IMR-90 (cell line): ENCODE measurements around the gene NLRC3.

Experiments
- BHLHE40 ChIP-seq: fragments of 150-350 bp; IDR thresholded peaks from 2 replicates; pipeline ENCODE4 v1.6.1; 2016; ENCODE audit warnings: mild to moderate bottlenecking, low read depth, low read length
- CHD1 ChIP-seq: IDR thresholded peaks from 2 replicates; pipeline ENCODE4 v1.6.1; 2012; ENCODE audit warnings: low read depth, low read length, improper control_type of control experiment
- CTCF ChIP-seq: conservative IDR thresholded peaks from 2 replicates; pipeline ENCODE4 v1.5.1; 2012; ENCODE audit warnings: mild to moderate bottlenecking, low read depth, low read length, improper control_type of control experiment
- ELK1 ChIP-seq: fragments of 150-350 bp; IDR thresholded peaks from 2 replicates; pipeline ENCODE4 v1.6.1; 2016; ENCODE audit warnings: low read depth, mild to moderate bottlenecking, low read length, moderate library complexity, borderline replicate concordance
- FOS ChIP-seq: fragments of 150-350 bp; IDR thresholded peaks from 2 replicates; pipeline ENCODE4 v1.6.1; 2016; ENCODE audit warnings: low read depth, low read length
- MAFK ChIP-seq: IDR thresholded peaks from 2 replicates; pipeline ENCODE4 v1.6.1; 2012; ENCODE audit warnings: low read depth, low read length, improper control_type of control experiment
- MAZ ChIP-seq: IDR thresholded peaks from 2 replicates; pipeline ENCODE4 v1.6.1; 2012; ENCODE audit warnings: low read depth, mild to moderate bottlenecking, low read length, improper control_type of control experiment, moderate library complexity, borderline replicate concordance
- MXI1 ChIP-seq: IDR thresholded peaks from 2 replicates; pipeline ENCODE4 v1.6.1; 2012; ENCODE audit warnings: low read depth, mild to moderate bottlenecking, low read length, moderate library complexity, borderline replicate concordance
- POLR2A ChIP-seq: IDR thresholded peaks from 2 replicates; pipeline ENCODE4 v1.6.1; 2012; ENCODE audit warnings: mild to moderate bottlenecking, low read depth, low read length
- RAD21 ChIP-seq: IDR thresholded peaks from 2 replicates; pipeline ENCODE4 v1.6.1; 2012; ENCODE audit warnings: low read length, improper control_type of control experiment
- RCOR1 ChIP-seq: IDR thresholded peaks from 2 replicates; pipeline ENCODE4 v1.6.1; 2012; ENCODE audit warnings: mild to moderate bottlenecking, low read length, improper control_type of control experiment; ENCODE audit not compliant: insufficient replicate concordance
- RFX5 ChIP-seq: IDR thresholded peaks from 2 replicates; pipeline ENCODE4 v1.8.0; 2012; ENCODE audit warnings: low read depth, mild to moderate bottlenecking, low read length, moderate library complexity
- SMC3 ChIP-seq: fragments of 150-350 bp; IDR thresholded peaks from 2 replicates; pipeline ENCODE4 v1.6.1; 2016; ENCODE audit warnings: low read depth, mild to moderate bottlenecking, antibody characterized with exemption, low read length, moderate library complexity
- USF2 ChIP-seq: fragments of 150-350 bp; IDR thresholded peaks from 2 replicates; pipeline ENCODE4 v1.6.1; 2017; ENCODE audit warnings: mild to moderate bottlenecking, antibody characterized with exemption, low read length, low read depth

- TF ChIP-seq CTCF (no peak), RFX5 (no peak), SMC3 (no peak), ELK1 (no peak), CHD1 (no peak), USF2 (no peak), POLR2A (no peak), RAD21 (no peak), MAZ (no peak), FOS (no peak), MXI1 (no peak), BHLHE40 (no peak), RCOR1 (no peak), MAFK (no peak)
These were observed 46.4 kb upstream of the NLRC3 start for GRCh38 chr16:3623642-3624041.
